Mammary epithelial cell (primary cell): ENCODE measurements around the gene CLPTM1.

Experiments
- CTCF ChIP-seq, 2 donors: IDR thresholded peaks in 1 of 2; conservative IDR thresholded peaks in 1 of 2; 2 replicates each; pipeline ENCODE4 v1.5.1; 2011 to 2012; ENCODE audit warnings: inconsistent platforms in 2 of 2, low read length in 2 of 2, mild to moderate bottlenecking in 2 of 2, control low read depth in 1 of 2, low read depth in 1 of 2; ENCODE audit not compliant: insufficient read depth in 1 of 2; ENCODE audit errors: extremely low read depth in 1 of 2
- EZH2 ChIP-seq: IDR thresholded peaks from 2 replicates; pipeline ENCODE4 v1.6.1; 2012; ENCODE audit warnings: low read length, inconsistent platforms, borderline replicate concordance

DNA sequence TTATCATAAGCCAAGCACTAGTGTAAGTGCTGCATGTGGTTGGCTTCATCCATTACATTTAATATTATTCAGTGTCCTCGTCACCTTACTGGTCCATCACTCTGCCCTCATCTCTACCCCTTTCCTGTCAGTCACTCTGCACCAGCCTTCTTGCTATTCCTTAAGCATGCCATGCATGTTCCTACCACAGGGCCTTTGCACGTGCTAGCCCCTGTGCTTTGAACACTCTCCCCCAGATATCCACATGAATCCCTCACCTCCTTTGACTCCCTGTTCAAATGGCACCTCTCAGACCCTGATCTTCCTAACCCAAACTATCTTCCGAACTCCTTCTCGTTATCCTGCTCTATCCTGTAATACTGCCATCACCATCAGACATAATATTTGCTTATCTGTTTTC, 42.8 kb downstream of the CLPTM1 start:
- no peak for TF ChIP-seq EZH2
- TF ChIP-seq CTCF (conservative IDR thresholded peaks at IDR 0.05 in 1 of 2, IDR thresholded peaks at IDR 0.05 in 1 of 2; ENCODE audit: extremely low read depth in 1 of 2, insufficient read depth in 1 of 2, low read depth in 1 of 2, low read length in 2 of 2), result no peak
